CD4-positive, alpha-beta T cell treated with Interleukin-10 for 1 hour (primary cell): ENCODE results near the gene IL19.
A peak's percentile ranks its signal among the peaks of the same experiment; 100 is the strongest.
"Not testable (repeated sequence)": the region's sequence is repeated elsewhere in the genome, so short reads cannot be mapped to it uniquely, and the experiment has no call there.

Experiments
- DNase-seq: peaks from one replicate; pipeline ENCODE4 v3.0.0-alpha.2; 2020

IL19 gene

GRCh38 chr1:206834711-206835110 is 64.1 kb downstream of the IL19 start:
- DNase-seq: no peak

- DNase-seq: no peak
These were observed 64.6 kb downstream of the IL19 start for GRCh38 chr1:206835186-206835585.

DNA sequence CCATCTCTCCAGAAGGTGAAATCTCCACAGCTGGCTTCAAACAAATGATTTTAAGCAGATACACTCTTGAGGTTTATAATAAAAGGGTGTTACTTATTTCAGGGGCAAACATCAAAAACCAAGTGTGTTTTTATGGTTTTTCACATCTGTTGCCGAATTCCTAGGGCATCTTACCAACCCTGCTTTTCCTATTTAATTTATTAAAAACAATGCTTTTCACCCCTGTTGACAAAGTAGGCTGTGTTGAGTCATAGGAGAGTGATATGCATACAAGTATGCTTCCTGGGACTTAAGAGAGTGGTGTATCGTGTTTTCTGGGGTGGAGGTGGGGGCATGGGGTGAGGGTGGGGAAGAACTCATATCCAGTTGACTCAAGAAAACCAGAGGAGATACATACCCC is 65.5 kb downstream of the IL19 start:
- no peak for DNase-seq

DNA sequence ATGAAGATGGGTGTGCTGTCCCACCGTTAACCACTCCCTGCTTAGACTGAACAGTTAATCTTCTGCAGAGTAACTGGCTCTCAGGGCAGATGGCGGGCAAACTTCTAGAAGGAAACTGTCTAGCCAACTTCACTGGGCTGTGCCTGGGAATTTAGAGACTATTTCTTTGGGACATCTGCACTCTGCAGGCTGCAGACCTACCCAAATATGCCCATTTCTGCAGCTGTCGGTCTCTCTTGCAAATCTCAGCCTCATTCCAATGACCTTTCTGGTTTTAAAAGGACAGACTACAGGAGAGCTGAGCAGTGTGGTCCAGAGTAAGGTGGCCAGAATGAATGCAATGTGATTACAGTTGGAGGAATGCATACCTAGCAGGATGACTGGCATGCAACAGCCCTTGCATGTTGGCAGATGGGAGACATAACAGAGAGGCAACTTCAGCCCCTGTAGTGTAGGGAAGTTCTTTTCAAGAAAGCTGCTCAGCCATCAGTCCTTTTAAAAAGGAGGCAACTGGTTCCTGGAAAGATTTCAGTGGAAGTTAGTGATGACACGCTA is 68.5 kb downstream of the IL19 start:
- DNase-seq: no peak

- DNase-seq: no peak
These were observed 69.3 kb downstream of the IL19 start for GRCh38 chr1:206839857-206840256.

- DNase-seq: no peak
These were observed 71.2 kb downstream of the IL19 start for GRCh38 chr1:206841609-206842323.

DNA sequence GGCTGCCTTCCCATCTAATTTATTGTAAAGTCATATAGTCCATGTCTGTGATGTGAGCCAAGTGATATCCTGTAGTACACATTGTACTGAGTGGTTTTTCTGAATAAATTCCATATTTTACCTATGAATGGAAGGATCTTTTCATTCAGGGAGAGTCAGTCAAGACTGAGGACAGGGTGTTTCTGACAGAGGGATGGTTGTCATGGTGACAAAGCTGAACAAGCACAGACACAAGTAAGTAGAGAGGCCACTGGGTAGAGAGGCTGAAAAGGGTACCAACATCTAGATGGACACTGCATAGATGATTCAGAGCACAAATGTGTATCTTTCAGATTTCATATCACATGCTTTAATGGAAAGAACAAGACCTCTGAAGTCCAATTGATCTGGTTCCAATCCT is 72.3 kb downstream of the IL19 start:
- DNase-seq: no peak

- DNase-seq: no peak
These were observed 73.1 kb downstream of the IL19 start for GRCh38 chr1:206843626-206844025.

DNA sequence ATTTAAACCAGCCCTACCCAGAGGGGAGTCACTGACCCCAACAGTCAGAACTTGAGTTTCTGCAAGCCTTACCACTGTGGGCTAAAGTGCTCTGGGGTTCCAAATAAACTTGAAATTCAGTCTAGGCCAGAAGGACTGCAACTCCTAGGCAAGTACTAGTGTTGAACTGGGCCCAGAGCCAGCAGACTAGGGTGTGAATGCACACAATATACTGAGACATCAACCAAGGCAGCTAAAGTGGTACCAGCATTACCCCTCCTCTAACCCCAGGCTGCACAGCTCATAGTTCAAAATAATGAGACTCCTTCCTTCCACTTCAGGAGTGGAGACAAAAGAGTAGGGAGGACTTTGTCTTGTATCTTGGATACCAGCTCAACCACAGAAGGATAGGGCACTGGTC is 75.9 kb downstream of the IL19 start:
- DNase-seq: no peak

DNA sequence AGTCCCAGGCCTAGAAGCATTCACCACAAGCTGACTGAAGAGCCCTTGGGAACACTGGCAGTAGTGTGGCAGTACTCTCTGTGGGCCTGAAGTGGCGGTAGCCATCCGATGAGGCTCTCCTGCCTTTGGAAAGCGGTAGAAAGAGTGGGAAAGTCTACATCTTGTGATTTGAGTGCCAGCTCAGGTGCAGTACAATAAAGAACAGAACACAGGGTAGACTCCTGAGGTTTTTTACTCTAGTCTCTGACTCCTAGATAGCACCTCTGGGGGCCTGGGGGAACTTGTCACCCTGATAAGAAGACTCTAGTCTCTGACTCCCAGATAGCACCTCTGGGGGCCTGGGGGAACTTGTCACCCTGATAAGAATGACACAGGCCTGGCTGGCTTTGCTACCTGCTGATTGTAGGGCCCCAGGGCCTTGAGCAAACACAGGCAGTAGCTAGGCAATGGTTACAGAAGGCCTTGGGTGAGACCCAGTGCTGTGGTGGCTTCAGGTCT is 76.8 kb downstream of the IL19 start:
- DNase-seq: no peak

GRCh38 chr1:206847946-206848345 is 77.4 kb downstream of the IL19 start:
- no peak for DNase-seq

- DNase-seq: no peak
These were observed 79.8 kb downstream of the IL19 start for GRCh38 chr1:206850401-206850800.

GRCh38 chr1:206851341-206852010 is 80.9 kb downstream of the IL19 start:
- no peak for DNase-seq

DNA sequence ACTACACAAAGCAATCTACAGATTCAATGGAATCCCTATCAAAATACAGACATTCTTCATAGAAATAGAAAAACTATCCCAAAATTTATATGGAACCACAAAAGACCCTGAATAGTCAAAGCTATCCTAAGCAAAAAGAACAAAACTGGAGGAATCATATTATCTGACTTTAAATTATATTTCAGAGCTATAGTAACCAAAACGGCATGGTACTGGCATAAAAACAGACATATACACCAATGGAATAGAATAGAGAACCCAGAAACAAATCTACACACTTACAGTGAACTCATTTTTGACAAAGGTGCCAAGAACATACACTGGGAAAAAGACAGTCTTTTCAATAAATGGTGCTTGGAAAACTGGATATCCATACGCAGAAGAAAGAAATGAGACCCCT is 82.1 kb downstream of the IL19 start:
- DNase-seq: not testable (repeated sequence)

DNA sequence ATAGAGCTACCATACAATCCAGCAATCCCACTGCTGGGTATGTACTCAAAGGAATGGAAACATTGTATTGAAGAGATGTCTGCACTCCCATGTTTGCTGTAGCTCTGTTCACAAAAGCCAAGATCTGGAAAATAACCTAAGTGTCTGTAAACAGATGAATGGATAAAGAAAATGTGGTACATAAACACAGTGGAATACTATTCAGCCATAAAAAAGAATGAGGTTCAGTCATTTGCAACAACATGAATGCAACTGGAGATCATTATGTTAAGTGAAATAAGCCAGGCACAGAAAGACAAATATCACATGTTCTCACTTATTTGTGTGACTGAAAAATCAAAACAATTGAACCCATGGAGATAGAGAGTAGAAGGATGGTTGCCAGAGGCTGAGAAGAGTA is 83.1 kb downstream of the IL19 start:
- DNase-seq: not testable (repeated sequence)

- no peak for DNase-seq
These were observed 84.0 kb downstream of the IL19 start for GRCh38 chr1:206854401-206855129.

DNA sequence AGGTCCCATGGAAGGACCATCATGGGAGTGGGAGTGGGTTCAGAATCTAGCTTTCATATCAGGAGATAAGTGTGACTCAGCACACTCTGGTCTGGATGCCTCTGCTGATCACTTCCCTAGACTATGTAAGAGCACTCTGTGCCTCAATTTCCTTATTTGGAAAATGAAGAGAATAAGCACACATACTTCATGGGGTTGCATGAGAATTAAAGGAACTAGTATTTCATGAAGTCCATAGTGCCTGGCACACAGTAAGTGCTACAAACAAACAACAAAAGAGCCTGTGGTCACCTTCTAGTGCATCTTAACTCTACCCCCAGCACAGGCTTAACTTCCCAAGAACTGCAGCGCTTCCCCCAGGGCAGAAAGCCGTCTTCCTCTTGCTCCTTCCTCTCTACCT is 85.3 kb downstream of the IL19 start:
- DNase-seq: no peak

DNA sequence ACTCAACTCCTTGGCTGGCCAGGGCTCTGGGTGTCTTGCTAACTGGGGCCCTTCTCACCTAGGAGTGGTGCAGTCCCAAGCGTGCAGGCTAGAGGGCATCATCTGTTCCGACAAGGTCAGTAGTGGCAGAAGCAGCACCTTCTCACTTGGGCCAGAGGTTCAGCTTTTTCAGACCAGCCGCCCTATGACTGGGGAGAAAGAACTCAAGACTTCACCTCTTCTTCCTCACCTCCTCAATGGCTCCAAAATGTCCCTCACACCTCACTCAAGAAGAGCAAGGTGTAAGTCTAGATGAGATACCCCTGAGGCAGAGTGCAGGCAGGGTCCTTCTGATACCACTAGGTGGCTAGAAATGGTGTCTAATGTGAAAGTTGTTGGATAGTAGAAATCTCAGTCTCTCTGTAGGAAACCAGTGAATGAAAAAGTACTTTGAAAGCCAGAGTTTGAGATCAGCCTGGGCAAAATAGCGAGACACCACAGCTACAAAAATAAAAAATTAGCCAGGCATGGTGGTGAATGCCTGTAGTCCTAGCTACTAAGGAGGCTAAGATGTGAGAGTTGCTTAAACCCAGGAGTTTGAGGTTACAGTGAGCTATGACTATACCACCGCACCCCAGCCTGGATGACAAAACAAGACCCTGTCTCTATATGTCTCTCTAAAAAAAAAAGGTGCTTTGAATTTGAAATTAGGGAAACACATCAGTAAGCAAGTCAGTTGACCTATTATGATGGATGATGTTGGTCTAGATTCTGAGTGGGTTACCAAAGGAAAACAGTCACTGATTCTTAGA is 86.3 kb downstream of the IL19 start:
- DNase-seq: peak; percentile 32

- DNase-seq: peak; percentile 22
These were observed 88.5 kb downstream of the IL19 start for GRCh38 chr1:206859082-206859521.

DNA sequence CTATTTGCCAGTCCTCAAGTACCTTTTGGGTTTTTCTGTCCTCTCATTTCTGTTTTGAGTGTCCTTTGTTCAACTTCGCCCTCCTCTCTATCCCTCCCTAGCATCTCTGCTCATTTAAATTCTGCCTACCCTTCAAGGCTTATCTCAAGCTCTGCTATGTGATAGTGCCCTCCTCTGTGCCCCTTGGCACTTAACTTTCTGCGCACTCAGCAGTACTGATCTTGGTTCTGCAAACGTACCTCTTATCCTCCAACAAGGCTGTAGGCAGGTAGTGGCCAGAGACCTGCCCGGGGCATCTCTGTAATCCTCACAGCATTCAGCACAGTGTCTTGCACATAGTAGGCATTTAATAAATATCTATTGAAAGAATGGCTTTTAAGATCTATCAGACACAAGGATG is 89.6 kb downstream of the IL19 start:
- DNase-seq: no peak

DNA sequence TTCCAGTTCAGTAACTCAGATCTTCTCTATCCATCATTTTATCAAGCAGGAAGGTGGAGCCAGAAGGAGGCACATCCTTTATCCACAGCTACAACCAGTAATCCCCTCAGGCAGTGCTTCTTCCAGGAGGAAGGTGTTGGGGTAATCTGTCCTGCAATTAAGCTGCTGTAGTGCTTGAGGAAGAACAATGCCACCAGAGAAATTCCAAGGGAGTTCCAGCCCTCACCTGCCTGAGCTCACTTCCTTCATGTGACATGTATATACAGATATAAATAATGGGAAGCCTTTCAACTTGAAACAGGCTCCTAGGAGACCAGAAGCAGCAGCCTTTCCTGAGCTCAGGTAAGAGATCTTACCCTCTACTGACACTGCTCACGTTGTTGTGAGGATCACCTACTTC is 92.7 kb downstream of the IL19 start:
- no peak for DNase-seq

- DNase-seq: peak; percentile 84
These were observed 94.5 kb downstream of the IL19 start, which contains the start of gene IL20 for GRCh38 chr1:206864939-206865671. TSS of gene IL20 (plus strand) at chr1:206865623. CDS start at chr1:206865853, 230 bp downstream.
